ENCODE data around the gene SPINT1. TPM values are rescaled to one million over a fixed set of nuclear protein-coding genes. Genes with fewer than 3 reads are reported as not detected.

The SPINT1 gene
- total and polyA plus RNA-seq, 11 donors: 0.11 to 3.4 (median 0.69) TPM; not detected in 1

DNA sequence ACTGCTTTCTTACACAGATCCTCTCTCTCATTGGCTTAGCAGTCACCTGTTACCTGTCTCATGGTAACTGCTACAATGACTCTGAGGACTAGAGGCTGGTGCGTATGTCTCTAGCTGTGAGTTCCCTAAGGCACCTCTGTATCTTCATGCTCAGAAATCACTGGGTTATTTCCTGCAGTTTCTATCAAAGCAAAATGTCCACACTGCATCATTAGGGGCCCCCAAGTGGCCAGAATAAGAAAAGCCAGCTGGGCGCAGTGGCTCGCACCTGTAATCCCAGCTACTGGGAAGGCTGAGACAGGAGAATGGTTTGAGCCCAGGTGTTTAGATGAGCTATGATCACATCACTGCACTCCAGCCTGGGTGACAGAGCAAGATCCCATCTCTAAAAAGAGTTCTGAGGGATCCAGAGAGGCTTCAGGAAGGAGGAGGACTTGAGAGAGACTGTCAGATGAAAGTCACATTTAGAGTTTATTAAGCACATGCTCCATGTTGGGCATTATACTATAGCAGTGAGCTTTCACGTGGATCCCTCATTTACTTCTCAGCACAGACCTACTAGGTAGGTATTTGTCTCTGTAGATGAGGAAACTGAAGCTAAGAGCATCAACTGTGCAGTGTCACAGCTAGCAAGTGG is 48.1 kb downstream of the SPINT1 start:
- DNase-seq: no peak
- H3K36me3 ChIP-seq: peaks cover 0 to 14% (median 11%) of the 10 kb centered on the region in 9 donors
- no peak for TF ChIP-seq POLR2A (IDR thresholded peaks at IDR 0.05)
- TF ChIP-seq, protein P1, sequence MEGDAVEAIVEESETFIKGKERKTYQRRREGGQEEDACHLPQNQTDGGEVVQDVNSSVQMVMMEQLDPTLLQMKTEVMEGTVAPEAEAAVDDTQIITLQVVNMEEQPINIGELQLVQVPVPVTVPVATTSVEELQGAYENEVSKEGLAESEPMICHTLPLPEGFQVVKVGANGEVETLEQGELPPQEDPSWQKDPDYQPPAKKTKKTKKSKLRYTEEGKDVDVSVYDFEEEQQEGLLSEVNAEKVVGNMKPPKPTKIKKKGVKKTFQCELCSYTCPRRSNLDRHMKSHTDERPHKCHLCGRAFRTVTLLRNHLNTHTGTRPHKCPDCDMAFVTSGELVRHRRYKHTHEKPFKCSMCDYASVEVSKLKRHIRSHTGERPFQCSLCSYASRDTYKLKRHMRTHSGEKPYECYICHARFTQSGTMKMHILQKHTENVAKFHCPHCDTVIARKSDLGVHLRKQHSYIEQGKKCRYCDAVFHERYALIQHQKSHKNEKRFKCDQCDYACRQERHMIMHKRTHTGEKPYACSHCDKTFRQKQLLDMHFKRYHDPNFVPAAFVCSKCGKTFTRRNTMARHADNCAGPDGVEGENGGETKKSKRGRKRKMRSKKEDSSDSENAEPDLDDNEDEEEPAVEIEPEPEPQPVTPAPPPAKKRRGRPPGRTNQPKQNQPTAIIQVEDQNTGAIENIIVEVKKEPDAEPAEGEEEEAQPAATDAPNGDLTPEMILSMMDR (IDR thresholded peaks at IDR 0.05): peak; percentile 31 to 69 (median 55)
- H3K9me3 ChIP-seq: no peaks in the 10 kb centered on the region
- H3K27me3 ChIP-seq: no peaks in the 10 kb centered on the region
- no peak overlapping the region for H3K27ac ChIP-seq
- H3K4me1 ChIP-seq: peaks cover 0 to 24% (median 14%) of the 10 kb centered on the region in 12 donors
- H3K4me3 ChIP-seq: no peak overlapping the region
- WGBS, 4 donors: 12 to 21% (median 14%) methylated on average over 4 of the region's 4 CpGs
- no peak for ATAC-seq
- intact Hi-C loops (cut with DNase I): loop anchor here (2.0 to 10.0 kb wide), 17 partner anchors 33 to 570 kb away; partner anchors contain the start of genes KNL1 (in 9 of the 10), RAD51 (in 3 of the 10), GCHFR (in 2 of the 10) and C15orf62 (in 1 of the 10)

DNA sequence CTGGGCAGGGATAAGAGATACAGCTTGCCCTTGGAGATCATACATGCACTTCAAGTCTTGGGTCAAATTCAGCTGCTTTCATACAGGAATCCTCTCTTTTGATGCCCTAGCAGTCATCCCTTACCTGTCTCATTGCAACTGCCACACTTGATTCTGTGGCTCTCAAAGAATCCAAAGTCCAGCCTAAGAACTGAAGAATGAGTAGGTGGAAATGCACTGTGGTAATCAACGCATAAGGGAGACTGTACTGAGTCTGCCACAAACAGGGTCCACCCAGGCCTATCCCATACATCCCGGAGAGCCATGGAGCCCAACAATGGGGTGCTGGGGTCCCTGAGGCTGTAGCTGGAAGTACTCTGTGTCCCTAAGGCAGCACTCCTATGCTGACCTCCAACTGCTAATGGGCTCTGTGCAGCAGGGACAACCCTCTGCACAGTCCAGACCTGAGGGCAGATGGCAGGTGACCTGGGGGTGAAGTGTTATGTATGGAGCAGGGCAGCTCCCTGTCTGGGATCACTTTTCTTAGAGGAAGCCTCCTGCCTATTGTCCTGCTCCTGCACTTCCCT is 48.7 kb downstream of the SPINT1 start:
- DNase-seq: no peak
- Histone ChIP-seq H3K4me3 (no peak overlapping the region), H3K36me3 (peaks cover 0 to 20% (median 17%) of the 10 kb centered on the region in 9 donors), H3K27ac (no peak overlapping the region), H3K27me3 (no peaks in the 10 kb centered on the region), H3K4me1 (peaks cover 0 to 24% (median 14%) of the 10 kb centered on the region in 12 donors), H3K9me3 (no peaks in the 10 kb centered on the region)
- no peak for ATAC-seq
- TF ChIP-seq POLR2A (IDR thresholded peaks at IDR 0.05): no peak
- TF ChIP-seq, protein P1 (IDR thresholded peaks at IDR 0.05): no peak
- WGBS, 4 donors: 88 to 95% (median 91%) methylated on average over 2 of the region's 2 CpGs
- intact Hi-C loops (cut with DNase I): loop anchor here (2.0 to 10.0 kb wide), 17 partner anchors 34 to 570 kb away; partner anchors contain the start of genes KNL1 (in 9 of the 10), RAD51 (in 3 of the 10), GCHFR (in 2 of the 10) and C15orf62 (in 1 of the 10)

DNA sequence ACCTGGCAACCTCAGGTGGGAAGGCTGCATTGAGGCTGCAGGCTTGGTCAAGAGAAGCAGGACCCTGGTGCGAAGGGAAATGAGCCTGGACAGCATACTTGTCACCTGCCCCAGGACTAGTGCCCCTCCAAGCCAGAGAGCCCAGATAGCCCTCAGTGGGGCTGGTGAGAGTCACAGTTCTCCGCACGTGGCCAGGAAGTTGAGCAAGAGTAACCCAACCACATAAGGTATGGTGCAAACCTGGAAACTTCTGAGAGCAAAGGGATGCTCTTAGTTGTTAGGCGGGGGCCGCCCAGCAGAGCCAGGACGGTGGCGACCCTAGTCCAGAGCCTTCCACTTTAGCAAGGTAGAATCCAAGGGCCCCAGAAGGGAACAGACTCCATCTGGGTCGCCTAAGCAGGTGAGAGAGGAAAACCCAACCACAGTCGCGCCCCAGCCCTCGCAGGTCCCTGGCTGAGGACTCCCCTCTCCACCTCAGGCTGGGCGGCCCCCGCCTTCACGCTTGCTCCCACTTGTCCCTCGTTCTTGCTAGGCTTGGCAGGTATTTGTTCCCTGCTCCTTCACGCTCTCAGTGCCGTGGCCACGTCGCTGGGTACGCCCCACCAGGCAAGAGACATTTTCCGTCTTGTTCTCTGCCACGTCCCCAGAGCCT is 49.3 kb downstream of the SPINT1 start:
- ATAC-seq (no peak), DNase-seq (no peak)
- H3K4me3 ChIP-seq: peak overlapping the region in 8 of 12 donors; percentile 72 to 99 (median 76)
- H3K4me1 ChIP-seq: peaks cover 0 to 24% (median 14%) of the 10 kb centered on the region in 12 donors
- peaks cover 0 to 26% (median 22%) of the 10 kb centered on the region in 9 donors for H3K36me3 ChIP-seq
- H3K27me3 ChIP-seq: no peaks in the 10 kb centered on the region
- TF ChIP-seq POLR2A (IDR thresholded peaks at IDR 0.05): no peak
- TF ChIP-seq, protein P1 (IDR thresholded peaks at IDR 0.05): no peak
- peak overlapping the region in 4 of 12 donors; percentile 83 to 93 (median 88) for H3K27ac ChIP-seq
- H3K9me3 ChIP-seq: no peaks in the 10 kb centered on the region
- 83 to 89% (median 86%) methylated on average over 22 of the region's 22 CpGs for WGBS, 4 donors
- intact Hi-C loops (cut with DNase I): loop anchor here (2.0 to 10.0 kb wide), 17 partner anchors 34 to 571 kb away; partner anchors contain the start of genes KNL1 (in 9 of the 10), RAD51 (in 3 of the 10), GCHFR (in 2 of the 10) and C15orf62 (in 1 of the 10)
